K562 (cell line): ENCODE measurements around the gene THAP6. TPM values are rescaled to one million over a fixed set of nuclear protein-coding genes. Genes with fewer than 3 reads are reported as not detected.

Source experiments
- ATAC-seq: fragments of 200-7000 bp; cut with Tn5 transposase; 3 replicates; pipeline ENCODE4 v1.9.1; 2020; ENCODE audit warnings: moderate library complexity
- BruUV-seq: library from RNA; stranded (reverse); fragments of 400-500 nt; replicated peaks from 2 replicates; lab custom pipeline; 2021; lab: Mats Ljungman, UMichigan
- CTCF ChIA-PET: fragments of 300-600 bp; formaldehyde crosslinking; extraction: SDS; loops from one replicate; lab custom pipeline; 2021; ENCODE audit warnings: low intra/inter-chr PET ratio; lab: Yijun Ruan, JAX
- POLR2A ChIA-PET: fragments of 300-600, 350-650 bp; sonication (Branson Sonifier 250); formaldehyde crosslinking; extraction: SDS; loops from one replicate; lab custom pipeline; 2021; ENCODE audit warnings: antibody characterized with exemption, inconsistent platforms; lab: Yijun Ruan, JAX
- DNase-seq, 4 experiments: peaks; one replicate each; pipeline versions ENCODE4 v3.0.0 to v3.0.0-alpha.2; 2011 to 2018; ENCODE audit warnings: low spot score in 3 of 4, mixed read lengths in 3 of 4; ENCODE audit errors: extremely low read depth in 1 of 4
- FAIRE-seq: peaks from 2 replicates; lab custom pipeline; 2011; peaks lifted over from hg19 to GRCh38; lab: Jason Lieb, UNC
- H2AFZ ChIP-seq: 2 replicates; pipeline ENCODE4 v1.6.0; 2011; ENCODE audit warnings: low read depth, low read length, control low read depth, inconsistent platforms
- H3K27ac ChIP-seq: fragments of 200-600 bp; 3 replicates; pipeline ENCODE4 v1.8.0; 2011; ENCODE audit warnings: low read depth, mild to moderate bottlenecking, control low read depth, inconsistent platforms, low read length, moderate library complexity, mixed read lengths; ENCODE audit errors: extremely low read depth
- H3K27me3 ChIP-seq, 2 experiments: fragments of 300-600 bp in 1 of 2; 2 replicates in 1 of 2; 3 replicates in 1 of 2; pipeline versions ENCODE4 v1.6.0 to v1.8.0; 2011; ENCODE audit warnings: inconsistent platforms in 2 of 2, low read length in 2 of 2, mild to moderate bottlenecking in 1 of 2, mixed read lengths in 1 of 2, moderate library complexity in 1 of 2; ENCODE audit not compliant: control insufficient read depth in 2 of 2, insufficient read depth in 2 of 2
- H3K36me3 ChIP-seq: fragments of 300-600 bp; 3 replicates; pipeline ENCODE4 v1.8.0; 2011; ENCODE audit warnings: mild to moderate bottlenecking, low read length, inconsistent platforms; ENCODE audit not compliant: control insufficient read depth, insufficient read depth
- H3K4me1 ChIP-seq, 2 experiments: fragments of 200-600 bp in 1 of 2; replicated peaks in 1 of 2; 2 replicates in 1 of 2; 3 replicates in 1 of 2; pipeline versions ENCODE4 v1.5.1 to v1.8.0; 2011; ENCODE audit warnings: inconsistent platforms in 2 of 2, low read length in 2 of 2, mild to moderate bottlenecking in 1 of 2, mixed read lengths in 1 of 2, moderate library complexity in 1 of 2; ENCODE audit not compliant: control insufficient read depth in 2 of 2, insufficient read depth in 2 of 2
- H3K4me2 ChIP-seq: 2 replicates; pipeline ENCODE4 v1.6.1; 2011; ENCODE audit warnings: low read length, control low read depth, inconsistent platforms, mixed read lengths; ENCODE audit not compliant: insufficient read depth
- H3K4me3 ChIP-seq: fragments of 200-600 bp; sonication (generic), shearing (Covaris generic); 2 replicates; pipeline ENCODE4 v1.5.1; 2016; ENCODE audit warnings: control low read depth, inconsistent platforms
- H3K79me2 ChIP-seq: fragments of 200-600 bp; 3 replicates; pipeline ENCODE4 v1.8.0; 2011; ENCODE audit warnings: low read length, inconsistent platforms; ENCODE audit not compliant: control insufficient read depth, insufficient read depth
- H3K9ac ChIP-seq, 2 experiments: 2 replicates each; pipeline versions ENCODE4 v1.6.0 to v1.6.1; 2011; ENCODE audit warnings: low read depth in 2 of 2, low read length in 2 of 2, control low read depth in 1 of 2, inconsistent platforms in 1 of 2, mild to moderate bottlenecking in 1 of 2, mixed read lengths in 1 of 2; ENCODE audit not compliant: insufficient read depth in 1 of 2
- H3K9me1 ChIP-seq: one replicate; pipeline ENCODE4 v1.6.0; 2011; ENCODE audit warnings: inconsistent platforms, mild to moderate bottlenecking, low read length, moderate library complexity; ENCODE audit not compliant: control insufficient read depth, insufficient read depth
- H3K9me3 ChIP-seq: replicated peaks from 2 replicates; pipeline ENCODE4 v1.5.1; 2011; ENCODE audit warnings: low read depth, low read length, inconsistent platforms; ENCODE audit not compliant: control insufficient read depth, insufficient read depth
- H4K20me1 ChIP-seq: replicated peaks from 2 replicates; pipeline ENCODE4 v1.6.1; 2011; ENCODE audit warnings: low read length, inconsistent platforms, mixed read lengths; ENCODE audit not compliant: control insufficient read depth, insufficient read depth
- CBX8 ChIP-seq: fragments of 200-600 bp; sonication (generic); IDR thresholded peaks from 2 replicates; pipeline ENCODE4 v1.6.1; 2012; ENCODE audit warnings: borderline replicate concordance, mixed run types, low read depth, mild to moderate bottlenecking, moderate library complexity, mixed read lengths, low read length, control low read depth, inconsistent platforms; ENCODE audit not compliant: poor library complexity, severe bottlenecking; ENCODE audit errors: extremely low read depth
- COPS2 ChIP-seq: fragments of 450-650 bp; conservative IDR thresholded peaks from 2 replicates; pipeline ENCODE4 v1.6.1; 2016; ENCODE audit warnings: mild to moderate bottlenecking, moderate library complexity
- CREB3L1 ChIP-seq: fragments of 450-650 bp; IDR thresholded peaks from 2 replicates; pipeline ENCODE4 v1.6.1; 2014; ENCODE audit warnings: low read depth, mild to moderate bottlenecking, moderate library complexity, borderline replicate concordance
- CTCF ChIP-seq, 3 experiments: IDR thresholded peaks in 2 of 3; conservative IDR thresholded peaks in 1 of 3; 2 replicates each; pipeline ENCODE4 v1.5.1; 2011 to 2012; ENCODE audit warnings: low read length in 3 of 3, mild to moderate bottlenecking in 3 of 3, control low read depth in 2 of 3, improper control_type of control experiment in 1 of 3, inconsistent platforms in 1 of 3, low read depth in 1 of 3, mixed read lengths in 1 of 3, moderate library complexity in 1 of 3; ENCODE audit not compliant: insufficient read depth in 2 of 3
- E2F4 ChIP-seq: sonication (generic); formaldehyde crosslinking; IDR thresholded peaks from 2 replicates; pipeline ENCODE4 v1.8.0; 2022; ENCODE audit warnings: mild to moderate bottlenecking, low read depth, missing genetic modification reagents
- ESRRA ChIP-seq: fragments of 450-650 bp; IDR thresholded peaks from 2 replicates; pipeline ENCODE4 v1.6.1; 2014; ENCODE audit warnings: low read depth, mild to moderate bottlenecking, moderate library complexity, borderline replicate concordance
- HDAC3 ChIP-seq: fragments of 450-650 bp; IDR thresholded peaks from 2 replicates; pipeline ENCODE4 v1.6.1; 2018; ENCODE audit warnings: borderline replicate concordance, mild to moderate bottlenecking, moderate library complexity; ENCODE audit not compliant: partially characterized antibody
- HNRNPK ChIP-seq: fragments of 200-400 bp; formaldehyde crosslinking; IDR thresholded peaks from one replicate; pipeline ENCODE4 v1.6.1; 2018; ENCODE audit warnings: mild to moderate bottlenecking, low read depth, low read length; ENCODE audit not compliant: poor library complexity, severe bottlenecking
- JUN ChIP-seq, 2 experiments: sonication (generic) in 1 of 2; formaldehyde crosslinking in 1 of 2; IDR thresholded peaks; 2 replicates each; pipeline versions ENCODE4 v1.6.1 to v1.8.0; 2012 to 2022; ENCODE audit warnings: borderline replicate concordance in 2 of 2, mild to moderate bottlenecking in 2 of 2, improper control_type of control experiment in 1 of 2, low read depth in 1 of 2, low read length in 1 of 2, missing genetic modification reagents in 1 of 2
- PCBP1 ChIP-seq: fragments of 200-400 bp; formaldehyde crosslinking; IDR thresholded peaks from 2 replicates; pipeline ENCODE4 v1.6.1; 2018; ENCODE audit warnings: mild to moderate bottlenecking, low read depth, low read length; ENCODE audit not compliant: poor library complexity, severe bottlenecking
- PHF8 ChIP-seq: fragments of 200-600 bp; sonication (generic); IDR thresholded peaks from 2 replicates; pipeline ENCODE4 v1.6.1; 2012; ENCODE audit warnings: mixed run types, mild to moderate bottlenecking, inconsistent platforms, low read length, moderate library complexity, borderline replicate concordance
- ZNF583 ChIP-seq: fragments of 250-450 bp; sonication (Bioruptor Pico); IDR thresholded peaks from 2 replicates; pipeline ENCODE4 v1.4.0; 2020
- ZNF589 ChIP-seq: fragments of 200-800 bp; sonication (Bioruptor generic); IDR thresholded peaks from 2 replicates; pipeline ENCODE4 v1.6.1; 2016; ENCODE audit warnings: low read depth, missing genetic modification characterization, missing compliant biosample characterization
- WGBS: fragments of 100-300 bp; shearing (Covaris generic); methylation state at CpG from one replicate; pipeline ENCODE4 v1.1.6; 2016; ENCODE audit warnings: low coverage, mixed read lengths; ENCODE audit not compliant: insufficient coverage; ENCODE audit errors: missing lambda C conversion rate; 5-methylcytosine and 5-hydroxymethylcytosine counted together
- in situ Hi-C: fragments of 300-500 bp; cut with MboI; formaldehyde crosslinking; loops from 4 replicates; pipeline ENCODE4 v1.15.0; 2018; ENCODE audit warnings: inconsistent platforms, mixed read lengths
- intact Hi-C: fragments of 100-400 bp; cut with micrococcal nuclease; formaldehyde crosslinking; loops from 2 replicates; pipeline ENCODE4 v1.14.2; 2022
- polyA plus RNA-seq, 8 experiments: library from polyadenylated mRNA; depleted of rRNA in 4 of 8; stranded (reverse) in 5 of 8; unstranded in 3 of 8; fragments of >200 nt; fragmentation: Nextera tagmentation in 2 of 8; fragmentation: Illumina TruSeq in 1 of 8; extraction: Ambion mirVana in 2 of 8; extraction: Trizol in 1 of 8; gene quantifications; 2 replicates each; pipeline versions ENCODE4 v1.2.1 to v1.2.3, GENCODE V29; 2011 to 2014; ENCODE audit warnings: inconsistent platforms in 1 of 8, missing spikeins in 1 of 8
- total RNA-seq, 7 experiments: library from RNA; depleted of rRNA in 6 of 7; stranded (reverse); fragments of >200 nt in 6 of 7; fragmentation: Illumina TruSeq in 2 of 7; extraction: Trizol in 2 of 7; gene quantifications; 2 replicates each; pipeline versions ENCODE4 v1.2.1 to v1.2.3, GENCODE V29; 2011 to 2021; ENCODE audit warnings: low replicate concordance in 1 of 7

Gene THAP6
- total and polyA plus RNA-seq, 9 of the 15 experiments (the other 6 are each of a cell fraction or from before 2014, with no cell fraction given): 8.9 to 30.4 (median 17.3) TPM

- ATAC-seq: peak; percentile 81
- H3K27ac ChIP-seq: no peak within 1 kb of the TSS
- H3K79me2 ChIP-seq: no peaks in the 10 kb centered on the region
- H3K27me3 ChIP-seq: peaks cover 15% of the 10 kb centered on the region in 2 experiments
- H3K9ac ChIP-seq: no peak within 1 kb of the TSS
- DNase-seq: peak in 2 of 4 experiments; percentile 16 to 25
- ChIA-PET CTCF (interaction anchor here (0.5 kb wide), 1 partner anchor 21 kb away, joined by 3 read pairs; no protein-coding TSS in a partner anchor), POLR2A (interaction anchor here (0.8 to 1.3 kb wide), 2 partner anchors 40 to 41 kb away, joined by 4 to 5 read pairs; partner anchors contain the start of genes RCHY1 and THAP6)
- no peaks in the 10 kb centered on the region for H3K9me1 ChIP-seq
- peak; percentile 15 for FAIRE-seq
- H3K4me1 ChIP-seq: no peaks in the 10 kb centered on the region; a peak in 1 of 5 replicates
- H3K36me3 ChIP-seq: no peaks in the 10 kb centered on the region
- no peaks in the 10 kb centered on the region for H3K9me3 ChIP-seq
- no TSS peak for BruUV-seq
- H2AFZ ChIP-seq: peak within 1 kb of the TSS; percentile 34; the same call in 1 of the 2 replicates
- H3K4me3 ChIP-seq: no peak within 1 kb of the TSS
- H4K20me1 ChIP-seq: no peaks in the 10 kb centered on the region
- WGBS: under 1% methylated on average over 9 of the region's 9 CpGs
- peak within 1 kb of the TSS; percentile 44 for H3K4me2 ChIP-seq
- in situ Hi-C loops: no loop called here
- intact Hi-C loops: no loop called here
- 0 out of 6 replicates have a peak, but pooled peaks of 1 of the 3 experiments have one; percentile 20 for TF ChIP-seq CTCF (IDR thresholded peaks at IDR 0.05 in 2 of 3, conservative IDR thresholded peaks at IDR 0.05 in 1 of 3; ENCODE audit: insufficient read depth in 2 of 3, low read depth in 1 of 3, low read length in 3 of 3)
- TF ChIP-seq PCBP1: no peak
- no peak for TF ChIP-seq HNRNPK
- no peak for TF ChIP-seq HDAC3
- TF ChIP-seq CBX8: no peak
- no peak for TF ChIP-seq CREB3L1
- no peak for TF ChIP-seq PHF8
- TF ChIP-seq ESRRA: no peak
- TF ChIP-seq ZNF583 (CRISPR knock-in tag): no peak
- no peak for TF ChIP-seq COPS2
- TF ChIP-seq ZNF589 (CRISPR knock-in tag): no peak
- 0 out of 2 replicates have a peak, but pooled peaks have one; percentile 52 for TF ChIP-seq JUN (IDR thresholded peaks at IDR 0.05; ENCODE audit: borderline replicate concordance, low read depth, low read length)
- TF ChIP-seq JUN (CRISPR knock-in tag; IDR thresholded peaks at IDR 0.05; ENCODE audit: borderline replicate concordance): no peak
- TF ChIP-seq E2F4: no peak
These were observed 41.3 kb downstream of the THAP6 start, which contains the start of gene ODAPH for GRCh38 chr4:75555294-75556164. Gene ODAPH (plus strand): TSS chr4:75556066. CDS start chr4:75556083, 17 bp downstream.
